ENCODE results near the gene MAP3K21. TPM values are rescaled to one million over a fixed set of nuclear protein-coding genes. Genes with fewer than 3 reads are reported as not detected.

Gene MAP3K21
- total and polyA plus RNA-seq, 12 donors, result 0.39 to 12.1 (median 6.0) TPM

DNA sequence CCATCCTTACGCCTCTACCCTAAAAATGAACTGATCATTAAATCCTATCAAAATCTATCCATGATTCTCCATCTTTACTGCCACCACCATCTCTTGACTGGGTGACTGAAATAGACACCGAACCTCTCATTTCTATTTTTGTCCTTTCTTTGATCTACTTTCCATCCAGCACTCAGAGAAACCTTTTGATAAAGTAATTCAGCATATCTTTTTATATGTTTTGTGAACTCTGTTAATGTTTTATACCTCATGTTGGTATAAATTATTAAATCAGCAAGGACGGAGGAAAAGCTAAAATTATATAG lies 45.0 kb upstream of the MAP3K21 start:
- no peak for DNase-seq
- Histone ChIP-seq H3K36me3 (replicated peaks in 1 of 2) (no peaks in the 10 kb centered on the region), H3K27me3 (no peaks in the 10 kb centered on the region), H3K9me3 (replicated peaks in 1 of 3) (no peaks in the 10 kb centered on the region), H3K27ac (no peak overlapping the region), H3K4me1 (replicated peaks in 1 of 2) (no peaks in the 10 kb centered on the region), H3K4me3 (no peak overlapping the region)
- TF ChIP-seq POLR2A (IDR thresholded peaks at IDR 0.05), result no peak
- TF ChIP-seq, protein P1, sequence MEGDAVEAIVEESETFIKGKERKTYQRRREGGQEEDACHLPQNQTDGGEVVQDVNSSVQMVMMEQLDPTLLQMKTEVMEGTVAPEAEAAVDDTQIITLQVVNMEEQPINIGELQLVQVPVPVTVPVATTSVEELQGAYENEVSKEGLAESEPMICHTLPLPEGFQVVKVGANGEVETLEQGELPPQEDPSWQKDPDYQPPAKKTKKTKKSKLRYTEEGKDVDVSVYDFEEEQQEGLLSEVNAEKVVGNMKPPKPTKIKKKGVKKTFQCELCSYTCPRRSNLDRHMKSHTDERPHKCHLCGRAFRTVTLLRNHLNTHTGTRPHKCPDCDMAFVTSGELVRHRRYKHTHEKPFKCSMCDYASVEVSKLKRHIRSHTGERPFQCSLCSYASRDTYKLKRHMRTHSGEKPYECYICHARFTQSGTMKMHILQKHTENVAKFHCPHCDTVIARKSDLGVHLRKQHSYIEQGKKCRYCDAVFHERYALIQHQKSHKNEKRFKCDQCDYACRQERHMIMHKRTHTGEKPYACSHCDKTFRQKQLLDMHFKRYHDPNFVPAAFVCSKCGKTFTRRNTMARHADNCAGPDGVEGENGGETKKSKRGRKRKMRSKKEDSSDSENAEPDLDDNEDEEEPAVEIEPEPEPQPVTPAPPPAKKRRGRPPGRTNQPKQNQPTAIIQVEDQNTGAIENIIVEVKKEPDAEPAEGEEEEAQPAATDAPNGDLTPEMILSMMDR (IDR thresholded peaks at IDR 0.05), result no peak
- WGBS, 4 donors, result 88 to 91% (median 90%) methylated on average over 3 of the region's 3 CpGs
- intact Hi-C loops (cut with DNase I), result no loop called here

DNA sequence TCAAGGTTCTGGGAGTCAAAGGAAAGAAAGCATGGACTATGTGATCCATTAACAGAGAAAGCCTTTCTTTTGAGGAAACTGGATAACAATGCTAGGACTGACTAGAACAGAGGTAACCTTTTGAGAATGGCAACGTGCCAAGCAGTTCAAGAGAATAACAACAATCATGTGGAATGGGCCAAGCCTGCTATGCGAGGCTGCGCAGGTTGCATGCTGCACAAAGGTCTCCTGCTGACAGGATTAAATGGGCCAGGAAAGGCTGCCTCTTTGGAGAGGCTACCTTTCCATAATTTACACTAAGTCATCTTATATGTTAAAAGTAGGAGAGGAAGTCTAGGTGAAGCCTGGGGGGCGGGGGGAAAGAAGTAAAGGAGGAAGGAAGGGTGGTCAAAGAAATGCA lies 37.8 kb upstream of the MAP3K21 start:
- peaks cover 0 to 3% of the 10 kb centered on the region in 2 donors for H3K4me1 ChIP-seq (replicated peaks in 1 of 2)
- DNase-seq, result no peak
- H3K4me3 ChIP-seq, result no peak overlapping the region
- H3K9me3 ChIP-seq (replicated peaks in 1 of 3), result no peaks in the 10 kb centered on the region
- H3K36me3 ChIP-seq (replicated peaks in 1 of 2), result no peaks in the 10 kb centered on the region
- no peak for TF ChIP-seq POLR2A (IDR thresholded peaks at IDR 0.05)
- TF ChIP-seq, protein P1 (IDR thresholded peaks at IDR 0.05), result no peak
- intact Hi-C loops (cut with DNase I), result no loop called here
- H3K27ac ChIP-seq, result no peak overlapping the region
- 69 to 83% (median 76%) methylated on average over 4 of the region's 4 CpGs for WGBS, 4 donors
- no peaks in the 10 kb centered on the region for H3K27me3 ChIP-seq

DNA sequence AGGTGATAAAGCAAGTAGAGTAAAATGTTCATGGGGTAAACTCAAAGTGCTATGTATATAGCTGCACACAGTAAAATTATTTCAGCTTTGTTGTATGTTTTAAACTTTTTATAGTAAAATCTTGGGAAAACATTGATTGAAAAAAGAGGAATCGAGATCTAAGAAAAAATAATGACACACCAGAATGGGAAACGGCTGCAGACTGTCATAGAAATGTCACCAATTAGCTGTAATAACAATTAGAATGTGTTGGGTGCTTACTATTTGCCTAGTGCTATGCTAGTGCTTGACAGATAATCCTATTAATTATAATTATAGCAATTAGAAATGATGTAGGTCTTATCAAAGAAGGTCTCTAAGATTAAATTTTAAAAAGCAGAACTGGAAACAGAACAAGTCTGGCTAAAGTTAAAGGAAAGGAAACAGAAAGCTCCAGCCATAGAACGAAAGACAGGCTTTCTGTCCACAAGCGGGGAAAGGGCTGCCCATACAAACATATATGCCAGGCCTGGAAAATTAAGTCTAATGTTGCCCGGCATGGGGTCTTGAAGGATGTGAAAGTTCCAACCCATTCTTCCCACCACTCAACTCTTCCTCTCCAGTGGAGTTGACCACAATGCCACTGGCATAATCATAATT lies 37.0 kb upstream of the MAP3K21 start:
- peaks cover 0 to 10% of the 10 kb centered on the region in 2 donors for H3K4me1 ChIP-seq (replicated peaks in 1 of 2)
- TF ChIP-seq, protein P1 (IDR thresholded peaks at IDR 0.05), result no peak
- no peak for TF ChIP-seq POLR2A (IDR thresholded peaks at IDR 0.05)
- peak overlapping the region in 1 of 5 donors; percentile 33 for H3K27ac ChIP-seq
- H3K4me3 ChIP-seq, result no peak overlapping the region
- 53 to 74% (median 69%) methylated on average over 5 of the region's 5 CpGs for WGBS, 4 donors
- H3K9me3 ChIP-seq (replicated peaks in 1 of 3), result no peaks in the 10 kb centered on the region
- H3K36me3 ChIP-seq (replicated peaks in 1 of 2), result no peaks in the 10 kb centered on the region
- intact Hi-C loops (cut with DNase I), result no loop called here
- DNase-seq, result no peak
- H3K27me3 ChIP-seq, result no peaks in the 10 kb centered on the region

DNA sequence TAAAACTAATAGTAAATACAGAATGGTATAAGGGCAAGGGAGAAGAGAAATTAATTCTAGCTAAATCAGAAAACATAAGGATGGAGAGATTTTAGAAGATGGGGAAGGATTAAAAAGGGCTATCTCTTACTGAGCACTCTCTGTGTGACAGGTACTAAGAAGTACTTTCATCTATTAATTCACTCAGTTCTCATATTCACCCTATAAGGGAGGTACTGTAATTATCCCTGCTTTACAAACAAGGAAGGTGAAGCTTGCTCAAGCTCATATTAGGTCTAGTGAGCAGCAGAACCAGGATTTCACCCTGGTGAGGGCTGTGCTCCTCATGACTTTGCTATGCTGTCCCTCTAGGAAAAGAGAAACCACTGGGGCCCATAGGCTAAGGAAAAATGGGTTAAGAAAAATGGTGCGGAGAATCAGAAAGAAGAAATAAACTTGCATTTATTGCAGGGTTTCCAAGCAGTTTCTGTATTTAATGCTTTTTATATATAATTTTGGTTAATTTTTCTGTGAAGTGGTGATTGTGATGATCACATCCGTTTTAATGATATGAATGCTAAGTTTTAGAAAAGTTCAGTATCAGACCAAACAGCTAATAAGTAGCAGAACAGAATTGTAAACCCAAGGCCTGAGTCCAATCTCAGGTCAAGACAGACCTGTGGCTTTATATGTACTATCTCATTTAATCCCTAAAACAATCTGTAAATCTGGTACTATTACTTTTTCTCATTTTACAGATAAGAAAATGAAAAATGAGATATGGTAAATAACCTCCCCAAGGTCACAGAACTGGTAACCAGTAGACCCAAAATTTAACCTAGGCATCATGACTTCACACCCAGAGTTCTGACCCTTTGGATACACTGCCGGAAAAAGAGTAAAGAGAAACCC lies 33.7 kb upstream of the MAP3K21 start:
- H3K27me3 ChIP-seq, result no peaks in the 10 kb centered on the region
- no peak overlapping the region for H3K27ac ChIP-seq
- no peak for DNase-seq
- intact Hi-C loops (cut with DNase I), result no loop called here
- no peaks in the 10 kb centered on the region for H3K36me3 ChIP-seq (replicated peaks in 1 of 2)
- no peak for TF ChIP-seq POLR2A (IDR thresholded peaks at IDR 0.05)
- TF ChIP-seq, protein P1 (IDR thresholded peaks at IDR 0.05), result no peak
- H3K9me3 ChIP-seq (replicated peaks in 1 of 3), result no peaks in the 10 kb centered on the region
- peaks cover 0 to 10% of the 10 kb centered on the region in 2 donors for H3K4me1 ChIP-seq (replicated peaks in 1 of 2)
- 88 to 93% (median 89%) methylated on average over 3 of the region's 3 CpGs for WGBS, 4 donors
- H3K4me3 ChIP-seq, result no peak overlapping the region

Measured in adrenal gland (tissue), 12 donors.